ENCODE results near the gene LDLRAD3. TPM values are rescaled to one million over a fixed set of nuclear protein-coding genes. Genes with fewer than 3 reads are reported as not detected.

Gene LDLRAD3, protein sequence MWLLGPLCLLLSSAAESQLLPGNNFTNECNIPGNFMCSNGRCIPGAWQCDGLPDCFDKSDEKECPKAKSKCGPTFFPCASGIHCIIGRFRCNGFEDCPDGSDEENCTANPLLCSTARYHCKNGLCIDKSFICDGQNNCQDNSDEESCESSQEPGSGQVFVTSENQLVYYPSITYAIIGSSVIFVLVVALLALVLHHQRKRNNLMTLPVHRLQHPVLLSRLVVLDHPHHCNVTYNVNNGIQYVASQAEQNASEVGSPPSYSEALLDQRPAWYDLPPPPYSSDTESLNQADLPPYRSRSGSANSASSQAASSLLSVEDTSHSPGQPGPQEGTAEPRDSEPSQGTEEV
- 65.7 TPM for total RNA-seq

DNA sequence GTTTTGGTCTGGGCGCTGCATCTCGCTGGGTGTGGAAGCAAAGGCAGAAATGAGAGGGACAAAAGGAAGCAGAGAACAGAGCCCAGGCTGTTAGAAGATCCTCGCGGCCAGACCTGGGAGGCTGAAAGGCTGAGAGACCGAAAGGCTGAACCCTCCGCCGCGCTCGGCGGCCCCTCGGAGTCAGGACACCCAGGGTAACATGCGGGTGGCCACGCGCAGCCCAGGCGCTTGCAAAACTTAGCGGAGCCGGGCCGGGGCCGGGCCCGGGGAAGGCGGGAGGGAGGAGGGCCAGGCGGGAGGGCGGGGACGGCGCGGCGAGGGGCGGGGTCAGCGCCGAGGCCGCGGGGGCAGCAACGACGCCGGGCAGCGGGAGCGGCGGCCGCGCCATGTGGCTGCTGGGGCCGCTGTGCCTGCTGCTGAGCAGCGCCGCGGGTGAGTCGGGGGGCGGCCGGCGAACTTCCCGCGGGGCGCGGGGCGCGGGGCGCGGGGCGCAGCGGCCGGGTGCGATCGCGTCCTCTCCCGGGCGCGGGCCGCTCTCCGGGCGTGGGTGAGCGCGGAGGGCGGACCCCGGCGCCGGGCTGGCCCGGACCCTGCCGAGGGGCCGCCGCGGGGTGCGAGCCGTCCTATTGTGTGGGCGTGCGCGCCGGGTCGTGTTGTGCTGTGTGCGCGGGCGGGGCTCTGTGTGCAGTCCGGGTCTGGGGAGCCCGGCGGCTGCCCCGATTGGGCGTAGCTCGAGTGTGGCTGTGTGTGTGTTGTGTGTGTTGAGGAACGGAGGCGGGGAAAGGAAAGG, at the start of gene LDLRAD3:
Gene LDLRAD3, plus strand, starts transcription at position 350 of the 790 bp plus-strand sequence. Its CDS starts 37 bp downstream, at position 387.

Small RNA genes lying within 50 kb of the gene (small RNA-seq; reads per million reads assigned to genes)
- not detected for gene MIR3973 (ENCODE audit: low replicate concordance)

Measured in parietal lobe (tissue), 2 donors.